Endothelial cell of umbilical vein (primary cell): ENCODE data around the gene ABTB2. TPM values are rescaled to one million over a fixed set of nuclear protein-coding genes. Genes with fewer than 3 reads are reported as not detected.

Source experiments
- BruUV-seq: library from RNA; stranded (reverse); fragments of 400-500 nt; replicated peaks from 2 replicates; lab custom pipeline; 2021; lab: Mats Ljungman, UMichigan
- CTCF ChIA-PET: fragments of 300-600, 350-600 bp; sonication (Branson Sonifier 250); formaldehyde crosslinking; loops from one replicate; lab custom pipeline; 2021; ENCODE audit warnings: antibody characterized with exemption, inconsistent platforms; lab: Charles Lee
- POLR2A ChIA-PET: fragments of 300-600, 350-600 bp; sonication (Branson Sonifier 250); formaldehyde crosslinking; loops from one replicate; lab custom pipeline; 2021; ENCODE audit warnings: antibody characterized with exemption, inconsistent platforms; lab: Charles Lee
- DNase-seq: peaks from one replicate; pipeline ENCODE4 v3.0.0-alpha.2; 2011; ENCODE audit warnings: low read depth, low spot score
- FAIRE-seq: peaks from 2 replicates; lab custom pipeline; 2011; peaks lifted over from hg19 to GRCh38; lab: Jason Lieb, UNC
- H2AFZ ChIP-seq: 2 replicates; pipeline ENCODE4 v1.6.0; 2012; ENCODE audit warnings: low read depth, low read length, control low read depth, inconsistent platforms
- H3K27ac ChIP-seq: 2 replicates; pipeline ENCODE4 v1.5.1; 2011; ENCODE audit warnings: low read depth, mild to moderate bottlenecking, control low read depth, low read length, moderate library complexity; ENCODE audit not compliant: insufficient read depth
- H3K27me3 ChIP-seq, 2 experiments: 2 replicates each; pipeline versions ENCODE4 v1.6.0 to v1.6.1; 2011; ENCODE audit warnings: low read length in 2 of 2, mixed read lengths in 1 of 2; ENCODE audit not compliant: control insufficient read depth in 2 of 2, insufficient read depth in 2 of 2
- H3K36me3 ChIP-seq, 2 experiments: 2 replicates in 1 of 2; 3 replicates in 1 of 2; pipeline ENCODE4 v1.5.1; 2011; ENCODE audit warnings: low read length in 2 of 2, mild to moderate bottlenecking in 1 of 2, moderate library complexity in 1 of 2; ENCODE audit not compliant: control insufficient read depth in 2 of 2, insufficient read depth in 2 of 2; ENCODE audit errors: extremely low read depth in 1 of 2
- H3K4me1 ChIP-seq: 3 replicates; pipeline ENCODE4 v1.5.1; 2011; ENCODE audit warnings: mild to moderate bottlenecking, low read length; ENCODE audit not compliant: control insufficient read depth, insufficient read depth; ENCODE audit errors: extremely low read depth
- H3K4me2 ChIP-seq: 2 replicates; pipeline ENCODE4 v1.6.1; 2011; ENCODE audit warnings: low read length, control low read depth, mixed read lengths; ENCODE audit not compliant: insufficient read depth
- H3K4me3 ChIP-seq, 3 experiments: fragments of 200-600 bp in 1 of 3; sonication (generic), shearing (Covaris generic) in 1 of 3; replicated peaks in 1 of 3; 2 replicates each; pipeline ENCODE4 v1.5.1; 2011 to 2016; ENCODE audit warnings: control low read depth in 3 of 3, low read length in 3 of 3, mild to moderate bottlenecking in 2 of 3, inconsistent platforms in 1 of 3, low read depth in 1 of 3, moderate library complexity in 1 of 3; ENCODE audit not compliant: insufficient read depth in 1 of 3
- H3K79me2 ChIP-seq: 2 replicates; pipeline ENCODE4 v1.6.0; 2012; ENCODE audit warnings: low read length, inconsistent platforms; ENCODE audit not compliant: control insufficient read depth, insufficient read depth
- H3K9ac ChIP-seq: replicated peaks from 2 replicates; pipeline ENCODE3; 2011; ENCODE audit warnings: low read length, control low read depth; ENCODE audit not compliant: insufficient read depth; ENCODE audit errors: extremely low read depth
- H3K9me1 ChIP-seq: replicated peaks from 3 replicates; pipeline ENCODE4 v1.6.0; 2011; ENCODE audit warnings: mild to moderate bottlenecking, low read length; ENCODE audit not compliant: control insufficient read depth, insufficient read depth; ENCODE audit errors: extremely low read depth
- H3K9me3 ChIP-seq: replicated peaks from 2 replicates; pipeline ENCODE4 v1.5.1; 2012; ENCODE audit warnings: low read length, inconsistent platforms; ENCODE audit not compliant: control insufficient read depth, insufficient read depth
- H4K20me1 ChIP-seq: replicated peaks from 2 replicates; pipeline ENCODE3; 2011; ENCODE audit warnings: mild to moderate bottlenecking, low read length; ENCODE audit not compliant: control insufficient read depth, insufficient read depth; ENCODE audit errors: extremely low read depth
- CTCF ChIP-seq, 2 donors: IDR thresholded peaks; 1 replicate in 1 of 2; 2 replicates in 1 of 2; pipeline ENCODE4 v1.5.1; 2011; ENCODE audit warnings: low read length in 2 of 2, mild to moderate bottlenecking in 2 of 2, moderate library complexity in 2 of 2, control low read depth in 1 of 2, inconsistent platforms in 1 of 2, low read depth in 1 of 2; ENCODE audit not compliant: insufficient read depth in 1 of 2; ENCODE audit errors: extremely low read depth in 1 of 2
- EZH2 ChIP-seq: IDR thresholded peaks from 2 replicates; pipeline ENCODE4 v1.6.1; 2012; ENCODE audit warnings: borderline replicate concordance, low read depth, mild to moderate bottlenecking, moderate library complexity, low read length, inconsistent platforms; ENCODE audit not compliant: severe bottlenecking
- GATA2 ChIP-seq: IDR thresholded peaks from 2 replicates; pipeline ENCODE4 v1.7.0; 2011; ENCODE audit warnings: low read depth, mild to moderate bottlenecking, moderate library complexity, mixed read lengths, low read length; ENCODE audit not compliant: insufficient read length, insufficient read depth
- MAX ChIP-seq: IDR thresholded peaks from 2 replicates; pipeline ENCODE4 v1.6.1; 2011; ENCODE audit not compliant: insufficient read depth, insufficient read length
- MYC ChIP-seq: IDR thresholded peaks from one replicate; pipeline ENCODE4 v1.6.1; 2011; ENCODE audit warnings: mild to moderate bottlenecking, low read depth, low read length
- POLR2A ChIP-seq: IDR thresholded peaks from 2 replicates; pipeline ENCODE4 v1.6.1; 2012; ENCODE audit warnings: low read depth, mild to moderate bottlenecking, control low read depth, low read length
- dilution Hi-C: fragments of 300-500 bp; cut with MboI; formaldehyde crosslinking; loops from one replicate; pipeline ENCODE4 v1.15.0; 2019; ENCODE audit warnings: low sequenced_read_pairs; ENCODE audit not compliant: extremely low pct_ligation_motif_present
- intact Hi-C: fragments of 100-400 bp; cut with micrococcal nuclease; formaldehyde crosslinking; loops from one replicate; pipeline ENCODE4 v1.10.0; 2022
- polyA plus RNA-seq, 4 experiments: library from polyadenylated mRNA; depleted of rRNA in 3 of 4; stranded (reverse) in 3 of 4; unstranded in 1 of 4; fragments of >200 nt; gene quantifications; 2 replicates each; pipeline versions ENCODE4 v1.2.1 to v1.2.3, GENCODE V29; 2011 to 2012; ENCODE audit warnings: missing spikeins in 1 of 4
- total RNA-seq: library from RNA; stranded (reverse); gene quantifications from 2 replicates; pipeline ENCODE4 v1.2.3, GENCODE V29; 2021

ABTB2 gene
- total and polyA plus RNA-seq, 2 donors (not counting 3 experiments of a cell fraction or from before 2014, with no cell fraction given), result 0.11 to 0.14 TPM

DNA sequence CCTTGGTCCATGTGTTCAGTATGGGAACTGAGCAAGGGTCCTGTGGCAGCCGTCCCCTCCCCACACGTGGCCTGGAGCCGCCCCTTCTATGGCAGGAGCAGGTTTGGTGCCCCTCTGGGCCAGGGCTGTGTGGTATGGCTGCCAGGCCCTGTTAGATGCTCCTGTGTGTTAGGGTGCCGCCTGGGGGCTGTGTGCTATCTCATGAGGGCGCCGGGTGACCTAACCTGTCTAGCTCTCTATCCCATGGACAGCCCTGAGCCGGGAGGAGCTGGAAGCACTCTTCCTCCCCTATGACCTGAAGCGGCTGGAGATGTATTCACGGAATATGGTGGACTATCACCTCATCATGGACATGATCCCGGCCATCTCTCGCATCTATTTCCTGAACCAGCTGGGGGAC is 217.7 kb downstream of the ABTB2 start:
- H3K27ac ChIP-seq, result no peak overlapping the region
- no peak for TF ChIP-seq CTCF (IDR thresholded peaks at IDR 0.05; ENCODE audit: extremely low read depth in 1 of 2, insufficient read depth in 1 of 2, low read depth in 1 of 2, low read length in 2 of 2)
- TF ChIP-seq EZH2, result no peak
- TF ChIP-seq GATA2, result no peak
- TF ChIP-seq MYC, result no peak
- TF ChIP-seq POLR2A, result no peak
- TF ChIP-seq MAX, result no peak
- no peak overlapping the region for H3K4me3 ChIP-seq
- BruUV-seq, result no TSS peak
- H3K9me3 ChIP-seq, result no peaks in the 10 kb centered on the region
- dilution Hi-C loops (no loop called here), intact Hi-C loops (no loop called here)
- H4K20me1 ChIP-seq, result no peaks in the 10 kb centered on the region
- CTCF ChIA-PET, result interaction anchor here (1.4 to 1.5 kb wide), 2 partner anchors 10 to 12 kb away, joined by 3 read pairs; no protein-coding TSS in a partner anchor
- peaks cover 22 to 61% of the 10 kb centered on the region in 2 experiments for H3K36me3 ChIP-seq
- no peak for FAIRE-seq
- H3K9me1 ChIP-seq, result no peaks in the 10 kb centered on the region
- no peak overlapping the region for H3K4me2 ChIP-seq
- H2AFZ ChIP-seq, result no peak overlapping the region
- POLR2A ChIA-PET, result no interaction called here
- no peaks in the 10 kb centered on the region for H3K27me3 ChIP-seq
- no peaks in the 10 kb centered on the region for H3K4me1 ChIP-seq
- no peak overlapping the region for H3K9ac ChIP-seq
- no peaks in the 10 kb centered on the region for H3K79me2 ChIP-seq
- DNase-seq, result no peak
